IMR-90 (cell line): ENCODE measurements around the gene CFAP61.

ENCODE experiments used
- CEBPB ChIP-seq: IDR thresholded peaks from 2 replicates; pipeline ENCODE4 v1.6.1; 2012; ENCODE audit warnings: low read depth, low read length, improper control_type of control experiment
- CHD1 ChIP-seq: IDR thresholded peaks from 2 replicates; pipeline ENCODE4 v1.6.1; 2012; ENCODE audit warnings: low read depth, low read length, improper control_type of control experiment
- MAFK ChIP-seq: IDR thresholded peaks from 2 replicates; pipeline ENCODE4 v1.6.1; 2012; ENCODE audit warnings: low read depth, low read length, improper control_type of control experiment
- MAZ ChIP-seq: IDR thresholded peaks from 2 replicates; pipeline ENCODE4 v1.6.1; 2012; ENCODE audit warnings: low read depth, mild to moderate bottlenecking, low read length, improper control_type of control experiment, moderate library complexity, borderline replicate concordance
- MXI1 ChIP-seq: IDR thresholded peaks from 2 replicates; pipeline ENCODE4 v1.6.1; 2012; ENCODE audit warnings: low read depth, mild to moderate bottlenecking, low read length, moderate library complexity, borderline replicate concordance
- NFE2L2 ChIP-seq: fragments of 150-350 bp; IDR thresholded peaks from 2 replicates; pipeline ENCODE4 v1.6.1; 2016; ENCODE audit warnings: low read depth, mild to moderate bottlenecking, low read length
- POLR2A ChIP-seq: IDR thresholded peaks from 2 replicates; pipeline ENCODE4 v1.6.1; 2012; ENCODE audit warnings: mild to moderate bottlenecking, low read depth, low read length
- RAD21 ChIP-seq: IDR thresholded peaks from 2 replicates; pipeline ENCODE4 v1.6.1; 2012; ENCODE audit warnings: low read length, improper control_type of control experiment
- RCOR1 ChIP-seq: IDR thresholded peaks from 2 replicates; pipeline ENCODE4 v1.6.1; 2012; ENCODE audit warnings: mild to moderate bottlenecking, low read length, improper control_type of control experiment; ENCODE audit not compliant: insufficient replicate concordance
- SMC3 ChIP-seq: fragments of 150-350 bp; IDR thresholded peaks from 2 replicates; pipeline ENCODE4 v1.6.1; 2016; ENCODE audit warnings: low read depth, mild to moderate bottlenecking, antibody characterized with exemption, low read length, moderate library complexity
- TF ChIP-seq, protein P1 (sequence below): conservative IDR thresholded peaks from 2 replicates; pipeline ENCODE4 v1.5.1; 2012; ENCODE audit warnings: mild to moderate bottlenecking, low read depth, low read length, improper control_type of control experiment
- TF ChIP-seq, protein P2 (sequence below): fragments of 150-350 bp; IDR thresholded peaks from 2 replicates; pipeline ENCODE4 v1.6.1; 2016; ENCODE audit warnings: low read depth, mild to moderate bottlenecking, low read length, moderate library complexity, borderline replicate concordance
- TF ChIP-seq, protein P3 (sequence below): fragments of 150-350 bp; IDR thresholded peaks from 2 replicates; pipeline ENCODE4 v1.6.1; 2017; ENCODE audit warnings: mild to moderate bottlenecking, antibody characterized with exemption, low read length, low read depth

- TF ChIP-seq, protein P1, sequence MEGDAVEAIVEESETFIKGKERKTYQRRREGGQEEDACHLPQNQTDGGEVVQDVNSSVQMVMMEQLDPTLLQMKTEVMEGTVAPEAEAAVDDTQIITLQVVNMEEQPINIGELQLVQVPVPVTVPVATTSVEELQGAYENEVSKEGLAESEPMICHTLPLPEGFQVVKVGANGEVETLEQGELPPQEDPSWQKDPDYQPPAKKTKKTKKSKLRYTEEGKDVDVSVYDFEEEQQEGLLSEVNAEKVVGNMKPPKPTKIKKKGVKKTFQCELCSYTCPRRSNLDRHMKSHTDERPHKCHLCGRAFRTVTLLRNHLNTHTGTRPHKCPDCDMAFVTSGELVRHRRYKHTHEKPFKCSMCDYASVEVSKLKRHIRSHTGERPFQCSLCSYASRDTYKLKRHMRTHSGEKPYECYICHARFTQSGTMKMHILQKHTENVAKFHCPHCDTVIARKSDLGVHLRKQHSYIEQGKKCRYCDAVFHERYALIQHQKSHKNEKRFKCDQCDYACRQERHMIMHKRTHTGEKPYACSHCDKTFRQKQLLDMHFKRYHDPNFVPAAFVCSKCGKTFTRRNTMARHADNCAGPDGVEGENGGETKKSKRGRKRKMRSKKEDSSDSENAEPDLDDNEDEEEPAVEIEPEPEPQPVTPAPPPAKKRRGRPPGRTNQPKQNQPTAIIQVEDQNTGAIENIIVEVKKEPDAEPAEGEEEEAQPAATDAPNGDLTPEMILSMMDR = no peak
- TF ChIP-seq, protein P2, sequence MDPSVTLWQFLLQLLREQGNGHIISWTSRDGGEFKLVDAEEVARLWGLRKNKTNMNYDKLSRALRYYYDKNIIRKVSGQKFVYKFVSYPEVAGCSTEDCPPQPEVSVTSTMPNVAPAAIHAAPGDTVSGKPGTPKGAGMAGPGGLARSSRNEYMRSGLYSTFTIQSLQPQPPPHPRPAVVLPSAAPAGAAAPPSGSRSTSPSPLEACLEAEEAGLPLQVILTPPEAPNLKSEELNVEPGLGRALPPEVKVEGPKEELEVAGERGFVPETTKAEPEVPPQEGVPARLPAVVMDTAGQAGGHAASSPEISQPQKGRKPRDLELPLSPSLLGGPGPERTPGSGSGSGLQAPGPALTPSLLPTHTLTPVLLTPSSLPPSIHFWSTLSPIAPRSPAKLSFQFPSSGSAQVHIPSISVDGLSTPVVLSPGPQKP = no peak
- TF ChIP-seq MXI1 = no peak
- no peak for TF ChIP-seq CHD1
- TF ChIP-seq RAD21 = no peak
- TF ChIP-seq MAZ = no peak
- no peak for TF ChIP-seq SMC3
- no peak for TF ChIP-seq RCOR1
- TF ChIP-seq POLR2A = no peak
- TF ChIP-seq CEBPB = no peak
- no peak for TF ChIP-seq NFE2L2
- TF ChIP-seq, protein P3, sequence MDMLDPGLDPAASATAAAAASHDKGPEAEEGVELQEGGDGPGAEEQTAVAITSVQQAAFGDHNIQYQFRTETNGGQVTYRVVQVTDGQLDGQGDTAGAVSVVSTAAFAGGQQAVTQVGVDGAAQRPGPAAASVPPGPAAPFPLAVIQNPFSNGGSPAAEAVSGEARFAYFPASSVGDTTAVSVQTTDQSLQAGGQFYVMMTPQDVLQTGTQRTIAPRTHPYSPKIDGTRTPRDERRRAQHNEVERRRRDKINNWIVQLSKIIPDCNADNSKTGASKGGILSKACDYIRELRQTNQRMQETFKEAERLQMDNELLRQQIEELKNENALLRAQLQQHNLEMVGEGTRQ = no peak
- peak; percentile 44; the same call in 1 of the 2 replicates for TF ChIP-seq MAFK
These were observed 338.8 kb downstream of the CFAP61 start for GRCh38 chr20:20391115-20391514.
